ENCODE data around the gene GPC1. TPM values are rescaled to one million over a fixed set of nuclear protein-coding genes. Genes with fewer than 3 reads are reported as not detected.

Gene GPC1
- total RNA-seq, 4 donors from 2014 or later, result 0.88 to 62.2 (median 43.4) TPM

GRCh38 chr2:240397924-240398645, 37.4 kb upstream of the GPC1 start:
- Histone ChIP-seq H3K27ac (no peak overlapping the region), H3K4me3 (no peak overlapping the region), H3K9me3 (no peaks in the 10 kb centered on the region), H3K36me3 (no peaks in the 10 kb centered on the region), H3K4me1 (no peaks in the 10 kb centered on the region), H3K27me3 (no peaks in the 10 kb centered on the region)
- DNase-seq, result peak in 1 of 2 donors; percentile 28
- intact Hi-C loops (cut with DNase I; ENCODE audit: low total_unique reads), result no loop called here
- TF ChIP-seq, protein P1, sequence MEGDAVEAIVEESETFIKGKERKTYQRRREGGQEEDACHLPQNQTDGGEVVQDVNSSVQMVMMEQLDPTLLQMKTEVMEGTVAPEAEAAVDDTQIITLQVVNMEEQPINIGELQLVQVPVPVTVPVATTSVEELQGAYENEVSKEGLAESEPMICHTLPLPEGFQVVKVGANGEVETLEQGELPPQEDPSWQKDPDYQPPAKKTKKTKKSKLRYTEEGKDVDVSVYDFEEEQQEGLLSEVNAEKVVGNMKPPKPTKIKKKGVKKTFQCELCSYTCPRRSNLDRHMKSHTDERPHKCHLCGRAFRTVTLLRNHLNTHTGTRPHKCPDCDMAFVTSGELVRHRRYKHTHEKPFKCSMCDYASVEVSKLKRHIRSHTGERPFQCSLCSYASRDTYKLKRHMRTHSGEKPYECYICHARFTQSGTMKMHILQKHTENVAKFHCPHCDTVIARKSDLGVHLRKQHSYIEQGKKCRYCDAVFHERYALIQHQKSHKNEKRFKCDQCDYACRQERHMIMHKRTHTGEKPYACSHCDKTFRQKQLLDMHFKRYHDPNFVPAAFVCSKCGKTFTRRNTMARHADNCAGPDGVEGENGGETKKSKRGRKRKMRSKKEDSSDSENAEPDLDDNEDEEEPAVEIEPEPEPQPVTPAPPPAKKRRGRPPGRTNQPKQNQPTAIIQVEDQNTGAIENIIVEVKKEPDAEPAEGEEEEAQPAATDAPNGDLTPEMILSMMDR (IDR thresholded peaks at IDR 0.05), result peak in 1 of 4 experiments; percentile 17
- no peak for TF ChIP-seq POLR2A (IDR thresholded peaks at IDR 0.05)

- TF ChIP-seq, protein P1 (IDR thresholded peaks at IDR 0.05), result no peak
- TF ChIP-seq POLR2A (IDR thresholded peaks at IDR 0.05), result no peak
- Histone ChIP-seq H3K27me3 (no peaks in the 10 kb centered on the region), H3K9me3 (no peaks in the 10 kb centered on the region), H3K27ac (no peak overlapping the region), H3K4me1 (no peaks in the 10 kb centered on the region), H3K4me3 (no peak overlapping the region), H3K36me3 (no peaks in the 10 kb centered on the region)
- intact Hi-C loops (cut with DNase I; ENCODE audit: low total_unique reads), result no loop called here
- DNase-seq, result peak in 1 of 2 donors; percentile 15
These were observed 36.7 kb upstream of the GPC1 start for GRCh38 chr2:240398661-240399267.

DNA sequence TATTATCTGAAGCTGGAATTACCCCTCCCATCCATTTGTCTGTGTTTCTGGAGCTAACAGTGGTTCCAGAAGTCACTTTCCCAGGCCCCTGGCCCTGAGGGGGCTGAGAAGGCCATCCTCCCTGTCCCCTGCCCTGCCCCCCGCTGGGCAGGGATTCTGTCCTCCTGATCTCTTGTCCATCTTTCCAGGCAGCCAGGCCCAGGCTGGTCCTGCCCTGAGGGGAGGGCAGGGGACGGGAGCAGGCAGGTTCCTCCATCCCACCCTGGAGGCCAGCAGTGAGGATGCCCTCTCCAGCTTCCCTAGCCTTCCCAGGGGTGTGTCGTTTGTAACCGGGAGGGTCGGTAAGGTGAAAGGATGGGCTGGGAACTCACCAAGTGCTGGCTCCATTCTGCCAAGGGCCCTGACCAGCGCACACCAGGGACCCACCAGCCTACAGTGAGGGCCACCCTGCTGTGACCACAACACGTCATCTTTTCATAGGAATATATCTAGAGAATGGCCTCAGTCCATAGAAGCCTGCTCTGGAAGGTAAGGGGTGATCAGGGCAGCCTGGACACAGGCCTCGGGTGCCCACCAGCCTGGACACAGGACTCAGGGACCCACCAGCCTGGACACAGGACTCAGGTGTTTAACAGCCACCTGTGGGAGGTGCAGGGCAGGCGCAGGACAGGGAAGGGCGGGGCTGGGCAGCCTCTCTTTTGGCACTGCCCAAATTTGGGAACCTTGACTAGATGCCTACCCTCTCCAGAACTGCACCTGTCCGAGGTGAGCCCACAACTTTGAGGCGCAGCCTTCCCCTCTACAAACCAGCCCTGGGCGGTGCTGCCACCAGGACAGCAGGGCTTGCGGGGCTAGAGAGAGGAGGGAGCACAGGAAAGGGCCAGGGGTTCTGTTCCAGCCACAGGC, 35.8 kb upstream of the GPC1 start:
- intact Hi-C loops (cut with DNase I; ENCODE audit: low total_unique reads), result no loop called here
- no peaks in the 10 kb centered on the region for H3K36me3 ChIP-seq
- H3K27ac ChIP-seq, result no peak overlapping the region
- no peak for TF ChIP-seq POLR2A (IDR thresholded peaks at IDR 0.05)
- TF ChIP-seq, protein P1 (IDR thresholded peaks at IDR 0.05), result no peak
- H3K4me1 ChIP-seq, result no peaks in the 10 kb centered on the region
- H3K4me3 ChIP-seq, result no peak overlapping the region
- DNase-seq, result peak in 1 of 2 donors; percentile 10
- no peaks in the 10 kb centered on the region for H3K9me3 ChIP-seq
- no peaks in the 10 kb centered on the region for H3K27me3 ChIP-seq

GRCh38 chr2:240400371-240401161, 34.9 kb upstream of the GPC1 start:
- Histone ChIP-seq H3K9me3 (no peaks in the 10 kb centered on the region), H3K27me3 (no peaks in the 10 kb centered on the region), H3K4me3 (no peak overlapping the region), H3K4me1 (no peaks in the 10 kb centered on the region), H3K27ac (no peak overlapping the region), H3K36me3 (no peaks in the 10 kb centered on the region)
- DNase-seq, result peak in 1 of 2 donors; percentile 9
- TF ChIP-seq, protein P1 (IDR thresholded peaks at IDR 0.05), result no peak
- no peak for TF ChIP-seq POLR2A (IDR thresholded peaks at IDR 0.05)
- intact Hi-C loops (cut with DNase I; ENCODE audit: low total_unique reads), result no loop called here

Measured in uterus (tissue), 4 donors.